Smooth muscle cell (in vitro differentiated cells): ENCODE results near the gene DCTN4. TPM values are rescaled to one million over a fixed set of nuclear protein-coding genes. Genes with fewer than 3 reads are reported as not detected.

Experiments
- DNase-seq: peaks from one replicate; lab custom pipeline; 2025; ENCODE audit not compliant: unreplicated experiment; lab: John Stamatoyannopoulos, UW
- H2AFZ ChIP-seq: fragments of 200-600 bp; sonication (generic); 2 replicates; pipeline ENCODE4 v1.6.0; 2016; ENCODE audit warnings: antibody characterized with exemption, low read depth, mild to moderate bottlenecking
- H3F3A ChIP-seq: fragments of 200-600 bp; sonication (generic); 2 replicates; pipeline ENCODE4 v1.6.0; 2017; ENCODE audit warnings: antibody characterized with exemption, low read depth
- H3K27ac ChIP-seq: fragments of 200-600 bp; sonication (generic); 2 replicates; pipeline ENCODE4 v1.5.1; 2016; ENCODE audit warnings: low read depth, mild to moderate bottlenecking
- H3K27me3 ChIP-seq: fragments of 200-600 bp; sonication (generic); 2 replicates; pipeline ENCODE4 v1.6.1; 2016; ENCODE audit warnings: low read depth, mild to moderate bottlenecking
- H3K36me3 ChIP-seq: fragments of 200-600 bp; sonication (generic); 2 replicates; pipeline ENCODE4 v1.5.1; 2016; ENCODE audit warnings: low read depth
- H3K4me1 ChIP-seq: fragments of 200-600 bp; sonication (generic); 2 replicates; pipeline ENCODE4 v1.5.1; 2016; ENCODE audit warnings: low read depth
- H3K4me2 ChIP-seq: fragments of 200-600 bp; sonication (generic); 2 replicates; pipeline ENCODE4 v1.6.0; 2016; ENCODE audit warnings: mild to moderate bottlenecking
- H3K4me3 ChIP-seq: fragments of 200-600 bp; sonication (generic); 2 replicates; pipeline ENCODE4 v1.5.1; 2016; ENCODE audit warnings: mild to moderate bottlenecking
- H3K79me2 ChIP-seq: fragments of 200-600 bp; sonication (generic); 2 replicates; pipeline ENCODE4 v1.6.0; 2016; ENCODE audit warnings: low read depth, mild to moderate bottlenecking
- H3K9ac ChIP-seq: fragments of 200-600 bp; sonication (generic); 2 replicates; pipeline ENCODE4 v1.6.0; 2016; ENCODE audit warnings: low read depth
- H3K9me3 ChIP-seq: fragments of 200-600 bp; sonication (generic); replicated peaks from 2 replicates; pipeline ENCODE4 v1.5.1; 2016; ENCODE audit warnings: low read depth
- H4K20me1 ChIP-seq: fragments of 200-600 bp; sonication (generic); 2 replicates; pipeline ENCODE4 v1.6.0; 2016; ENCODE audit warnings: low read depth
- WGBS: methylation state at CpG from one replicate; pipeline ENCODE4 v1.1.7; 2016; ENCODE audit warnings: low lambda C conversion rate; 5-methylcytosine and 5-hydroxymethylcytosine counted together
- polyA plus RNA-seq: library from polyadenylated mRNA; unstranded; fragments of >200 nt; fragmentation: Nextera tagmentation; extraction: Ambion mirVana; gene quantifications from 2 replicates; pipeline ENCODE4 v1.2.1, GENCODE V29; 2016
- total RNA-seq: library from RNA; depleted of rRNA; stranded (reverse); fragments of >200 nt; gene quantifications from 2 replicates; pipeline ENCODE4 v1.2.3, GENCODE V29; 2014
- TF ChIP-seq, protein P1 (sequence below): fragments of 200-600 bp; sonication (generic); IDR thresholded peaks from 2 replicates; pipeline ENCODE4 v1.5.1; 2017; ENCODE audit warnings: borderline replicate concordance, mild to moderate bottlenecking, antibody characterized with exemption; ENCODE audit not compliant: insufficient read depth, poor library complexity, severe bottlenecking

Gene DCTN4
- total and polyA plus RNA-seq, 2 experiments from 2014 or later, result 38.7 to 77.7 TPM

DNA sequence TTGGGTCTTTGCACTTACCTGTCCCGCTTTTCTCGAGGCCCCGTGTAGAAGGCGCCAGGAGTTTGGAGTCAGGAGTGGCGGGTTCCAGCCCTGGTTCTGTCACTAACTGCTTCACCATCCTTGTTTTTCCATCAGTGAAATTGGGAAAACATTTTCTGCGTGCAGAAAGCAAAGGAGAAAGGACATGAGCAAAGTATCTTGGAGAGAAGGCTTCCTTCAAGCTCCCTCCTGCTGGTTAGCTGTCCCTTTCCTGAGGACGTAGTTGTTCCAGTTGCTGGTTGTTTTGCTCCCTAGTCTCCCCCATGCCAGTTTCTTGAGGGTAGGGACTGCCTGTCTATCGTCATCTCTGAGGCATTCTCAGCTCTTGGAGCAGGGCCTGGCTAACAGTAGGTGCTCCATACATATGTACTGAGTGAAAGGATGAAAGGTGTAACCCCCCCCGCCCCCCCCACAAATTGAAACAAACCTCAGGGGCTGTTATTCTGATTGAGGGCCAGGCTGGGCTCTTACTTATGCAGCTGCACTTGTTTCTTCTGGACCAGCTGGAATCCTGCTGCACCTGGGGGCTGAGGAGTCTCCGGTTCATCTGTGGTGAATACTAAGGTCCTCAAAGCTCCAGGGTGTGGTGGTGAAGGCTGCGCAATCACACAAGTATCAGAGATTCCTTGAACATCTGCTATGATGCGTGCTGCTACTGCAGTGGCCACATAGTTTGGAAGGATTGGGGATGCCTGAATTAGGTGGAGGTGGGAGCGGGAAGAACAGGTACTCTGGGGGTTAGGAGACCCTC, 20.8 kb upstream of the DCTN4 start:
- Histone ChIP-seq H3K27ac (peak overlapping the region; percentile 98), H4K20me1 (peaks cover 6% of the 10 kb centered on the region), H2AFZ (no peak overlapping the region), H3K36me3 (no peaks in the 10 kb centered on the region), H3K79me2 (peaks cover 84% of the 10 kb centered on the region), H3K9me3 (no peaks in the 10 kb centered on the region), H3F3A (peaks cover 55% of the 10 kb centered on the region), H3K4me1 (peaks cover 37% of the 10 kb centered on the region), H3K4me2 (peak overlapping the region; percentile 96), H3K4me3 (peak overlapping the region; percentile 92), H3K27me3 (no peaks in the 10 kb centered on the region), H3K9ac (peak overlapping the region; percentile 94)
- WGBS, result 23% methylated on average over 12 of the region's 13 CpGs
- DNase-seq, result no peak
- TF ChIP-seq, protein P1, sequence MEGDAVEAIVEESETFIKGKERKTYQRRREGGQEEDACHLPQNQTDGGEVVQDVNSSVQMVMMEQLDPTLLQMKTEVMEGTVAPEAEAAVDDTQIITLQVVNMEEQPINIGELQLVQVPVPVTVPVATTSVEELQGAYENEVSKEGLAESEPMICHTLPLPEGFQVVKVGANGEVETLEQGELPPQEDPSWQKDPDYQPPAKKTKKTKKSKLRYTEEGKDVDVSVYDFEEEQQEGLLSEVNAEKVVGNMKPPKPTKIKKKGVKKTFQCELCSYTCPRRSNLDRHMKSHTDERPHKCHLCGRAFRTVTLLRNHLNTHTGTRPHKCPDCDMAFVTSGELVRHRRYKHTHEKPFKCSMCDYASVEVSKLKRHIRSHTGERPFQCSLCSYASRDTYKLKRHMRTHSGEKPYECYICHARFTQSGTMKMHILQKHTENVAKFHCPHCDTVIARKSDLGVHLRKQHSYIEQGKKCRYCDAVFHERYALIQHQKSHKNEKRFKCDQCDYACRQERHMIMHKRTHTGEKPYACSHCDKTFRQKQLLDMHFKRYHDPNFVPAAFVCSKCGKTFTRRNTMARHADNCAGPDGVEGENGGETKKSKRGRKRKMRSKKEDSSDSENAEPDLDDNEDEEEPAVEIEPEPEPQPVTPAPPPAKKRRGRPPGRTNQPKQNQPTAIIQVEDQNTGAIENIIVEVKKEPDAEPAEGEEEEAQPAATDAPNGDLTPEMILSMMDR, result no peak

DNA sequence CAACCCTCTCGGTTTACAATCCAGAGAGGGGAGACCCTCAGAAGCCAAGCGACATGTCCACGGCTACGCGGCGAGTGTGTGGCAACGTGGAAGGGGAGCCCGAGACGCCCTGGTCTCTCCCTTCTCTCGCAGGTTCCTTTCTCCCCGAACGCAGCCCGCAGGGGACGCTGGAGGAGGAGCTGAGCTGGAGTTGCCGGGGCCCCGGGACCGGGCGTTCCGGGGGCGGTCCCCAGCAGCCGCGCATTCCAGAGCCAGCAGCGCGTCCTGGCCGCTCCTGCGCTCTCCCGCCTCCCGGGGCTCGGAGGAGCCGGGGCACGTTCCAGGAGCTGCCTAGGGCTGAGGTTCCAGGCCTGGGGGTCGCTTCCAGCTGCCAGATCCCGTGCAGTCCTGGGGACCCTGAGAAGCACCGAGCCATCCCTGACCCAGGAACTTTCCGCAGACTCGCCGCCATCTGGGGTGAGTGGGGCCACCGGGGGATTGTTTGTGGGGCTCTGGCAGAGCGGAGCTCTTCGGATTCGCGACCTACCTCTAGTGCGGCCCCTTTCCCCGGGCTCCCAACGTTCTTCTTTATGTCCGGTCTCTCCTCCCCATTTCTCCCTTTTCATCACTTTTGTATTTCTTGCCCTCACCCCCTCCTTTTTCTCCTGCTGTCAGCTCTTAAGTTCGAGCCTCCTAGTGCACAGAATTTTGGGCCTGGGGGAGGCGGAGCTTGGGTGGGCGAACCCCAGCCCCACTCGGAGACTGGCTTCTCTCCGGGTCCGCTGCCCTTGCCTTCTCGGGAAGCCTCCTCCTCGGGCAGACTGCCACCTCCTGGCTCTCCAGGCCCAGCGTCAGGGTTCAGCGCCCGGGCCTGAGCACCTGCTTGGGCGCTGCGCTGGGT, 19.9 kb upstream of the DCTN4 start, which contains the start of gene SMIM3:
Gene SMIM3, plus strand, starts transcription at position 241 of the 880 bp plus-strand sequence. CDS start 16,684 bp downstream, outside the sequence.
- no peak for DNase-seq
- H3K79me2 ChIP-seq, result peaks cover 76% of the 10 kb centered on the region
- no peaks in the 10 kb centered on the region for H3K27me3 ChIP-seq

DNA sequence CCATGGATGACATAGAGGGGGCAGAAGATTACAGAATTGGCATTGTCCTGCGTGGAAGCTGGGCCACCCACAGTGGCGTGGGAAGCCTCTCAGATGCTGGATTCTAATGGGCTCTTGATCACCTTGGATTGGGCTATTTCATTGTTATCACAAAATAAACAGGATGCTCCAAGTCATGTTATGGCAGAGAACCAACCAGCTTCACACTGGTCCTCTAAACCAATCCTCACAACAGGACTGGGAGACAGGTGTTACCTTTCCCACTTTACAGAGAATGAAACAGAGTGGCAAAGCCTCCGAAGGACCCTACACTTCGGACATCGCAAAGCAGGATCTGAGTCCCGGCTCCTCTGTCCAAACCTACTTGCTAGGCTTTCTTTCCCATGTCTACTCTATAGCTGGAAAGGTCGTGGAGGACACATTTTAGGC, 19.3 kb upstream of the DCTN4 start:
- TF ChIP-seq, protein P1, result no peak
- WGBS, result 22% methylated on average over 7 of the region's 7 CpGs
- no peak for DNase-seq
- Histone ChIP-seq H3K9ac (peak overlapping the region; percentile 94), H3K4me1 (peaks cover 28% of the 10 kb centered on the region), H3K27ac (peak overlapping the region; percentile 98), H3K4me3 (peak overlapping the region; percentile 92), H3K27me3 (no peaks in the 10 kb centered on the region), H3F3A (peaks cover 46% of the 10 kb centered on the region), H2AFZ (peak overlapping the region; percentile 71), H3K79me2 (peaks cover 74% of the 10 kb centered on the region), H3K36me3 (no peaks in the 10 kb centered on the region), H3K4me2 (peak overlapping the region; percentile 96), H4K20me1 (peaks cover 6% of the 10 kb centered on the region), H3K9me3 (no peaks in the 10 kb centered on the region)

More for the DNA sequence above, 19.9 kb upstream of the DCTN4 start, which contains the start of gene SMIM3:
- peak within 1 kb of the TSS; percentile 98 for H3K27ac ChIP-seq
- H2AFZ ChIP-seq, result peak within 1 kb of the TSS; percentile 71
- WGBS, result 1% methylated on average over 55 of the region's 59 CpGs
- H3K9me3 ChIP-seq, result no peaks in the 10 kb centered on the region
- peak within 1 kb of the TSS; percentile 92 for H3K4me3 ChIP-seq
- peaks cover 6% of the 10 kb centered on the region for H4K20me1 ChIP-seq
- no peaks in the 10 kb centered on the region for H3K36me3 ChIP-seq
- peak within 1 kb of the TSS; percentile 96 for H3K4me2 ChIP-seq
- H3K9ac ChIP-seq, result peak within 1 kb of the TSS; percentile 94
- H3K4me1 ChIP-seq, result peaks cover 34% of the 10 kb centered on the region
- H3F3A ChIP-seq, result peaks cover 51% of the 10 kb centered on the region
- TF ChIP-seq, protein P1, result peak; percentile 33
